HepG2 (cell line): ENCODE measurements around the gene CTDSPL2. TPM values are rescaled to one million over a fixed set of nuclear protein-coding genes. Genes with fewer than 3 reads are reported as not detected.

Source experiments
- ARNT2 ChIP-seq: sonication (generic); formaldehyde crosslinking; IDR thresholded peaks from 2 replicates; pipeline ENCODE4 v1.8.0; 2022; ENCODE audit warnings: mild to moderate bottlenecking, low read depth, missing genetic modification reagents, moderate library complexity
- HIVEP1 ChIP-seq: sonication (generic); formaldehyde crosslinking; IDR thresholded peaks from 2 replicates; pipeline ENCODE4 v1.4.0; 2020; ENCODE audit warnings: mild to moderate bottlenecking, missing genetic modification reagents
- HOXA3 ChIP-seq: sonication (generic); formaldehyde crosslinking; IDR thresholded peaks from 2 replicates; pipeline ENCODE4 v1.5.0; 2020; ENCODE audit warnings: missing genetic modification reagents
- KAT8 ChIP-seq: IDR thresholded peaks from 2 replicates; pipeline ENCODE4 v1.6.1; 2016; ENCODE audit warnings: missing genetic modification reagents, missing compliant biosample characterization
- LCORL ChIP-seq, 2 experiments: fragments of 450-650 bp in 1 of 2; sonication (generic) in 1 of 2; formaldehyde crosslinking in 1 of 2; IDR thresholded peaks; 2 replicates each; pipeline versions ENCODE4 v1.5.0 to v1.6.1; 2017 to 2020; ENCODE audit warnings: antibody characterized with exemption in 1 of 2, missing genetic modification reagents in 1 of 2
- THAP11 ChIP-seq: IDR thresholded peaks from 2 replicates; pipeline ENCODE4 v1.6.1; 2016; ENCODE audit warnings: missing biosample characterization, missing genetic modification reagents
- ZNF160 ChIP-seq: sonication (generic); formaldehyde crosslinking; IDR thresholded peaks from 2 replicates; pipeline ENCODE4 v1.8.0; 2022; ENCODE audit warnings: mild to moderate bottlenecking, inconsistent platforms, missing genetic modification reagents
- ZNF709 ChIP-seq: sonication (generic); formaldehyde crosslinking; IDR thresholded peaks from 2 replicates; pipeline ENCODE4 v1.5.0; 2020; ENCODE audit warnings: mild to moderate bottlenecking, missing genetic modification reagents
- ZNF780A ChIP-seq: sonication (generic); formaldehyde crosslinking; IDR thresholded peaks from 2 replicates; pipeline ENCODE4 v1.8.0; 2022; ENCODE audit warnings: mild to moderate bottlenecking, missing genetic modification reagents, moderate library complexity
- ZSCAN9 ChIP-seq: IDR thresholded peaks from 2 replicates; pipeline ENCODE4 v1.6.1; 2016; ENCODE audit warnings: borderline replicate concordance
- polyA plus RNA-seq, 8 experiments: library from polyadenylated mRNA; depleted of rRNA in 3 of 8; stranded (reverse) in 7 of 8; unstranded in 1 of 8; fragments of >200 nt; fragmentation: Illumina TruSeq in 4 of 8; extraction: Trizol in 4 of 8; gene quantifications; 2 replicates each; pipeline versions ENCODE4 v1.2.1 to v1.2.3, GENCODE V29; 2011 to 2016; ENCODE audit warnings: low read depth in 4 of 8, missing spikeins in 1 of 8, mixed read lengths in 1 of 8; ENCODE audit not compliant: insufficient read depth in 1 of 8
- total RNA-seq, 5 experiments: library from RNA; depleted of rRNA; stranded (reverse); fragments of >200 nt; fragmentation: Illumina TruSeq; extraction: Trizol; gene quantifications; 2 replicates each; pipeline ENCODE4 v1.2.3, GENCODE V29; 2016; ENCODE audit warnings: low read depth in 1 of 5
- TF ChIP-seq, protein P1 (sequence below): sonication (generic); formaldehyde crosslinking; IDR thresholded peaks from 2 replicates; pipeline ENCODE4 v1.5.0; 2020; ENCODE audit warnings: missing genetic modification reagents
- TF ChIP-seq, protein P2 (sequence below): sonication (generic); formaldehyde crosslinking; IDR thresholded peaks from 2 replicates; pipeline ENCODE4 v1.8.0; 2022; ENCODE audit warnings: missing genetic modification reagents, mild to moderate bottlenecking, inconsistent platforms, borderline replicate concordance
- TF ChIP-seq, protein P3 (sequence below): sonication (generic); formaldehyde crosslinking; IDR thresholded peaks from 2 replicates; pipeline ENCODE4 v1.5.0; 2020; ENCODE audit warnings: missing genetic modification reagents
- TF ChIP-seq, protein P4 (sequence below): sonication (generic); formaldehyde crosslinking; IDR thresholded peaks from 2 replicates; pipeline ENCODE4 v1.4.0; 2020; ENCODE audit warnings: missing genetic modification reagents, borderline replicate concordance
- TF ChIP-seq, protein P5 (sequence below): sonication (generic); formaldehyde crosslinking; IDR thresholded peaks from 2 replicates; pipeline ENCODE4 v1.5.0; 2020; ENCODE audit warnings: missing genetic modification reagents
- TF ChIP-seq, protein P6 (sequence below): sonication (generic); formaldehyde crosslinking; IDR thresholded peaks from 2 replicates; pipeline ENCODE4 v1.4.0; 2020; ENCODE audit warnings: mild to moderate bottlenecking, missing genetic modification reagents, borderline replicate concordance

The CTDSPL2 gene
- total and polyA plus RNA-seq, 2 of the 13 experiments (the other 11 are each of a cell fraction or from before 2014, with no cell fraction given): 37.4 to 56.2 TPM

DNA sequence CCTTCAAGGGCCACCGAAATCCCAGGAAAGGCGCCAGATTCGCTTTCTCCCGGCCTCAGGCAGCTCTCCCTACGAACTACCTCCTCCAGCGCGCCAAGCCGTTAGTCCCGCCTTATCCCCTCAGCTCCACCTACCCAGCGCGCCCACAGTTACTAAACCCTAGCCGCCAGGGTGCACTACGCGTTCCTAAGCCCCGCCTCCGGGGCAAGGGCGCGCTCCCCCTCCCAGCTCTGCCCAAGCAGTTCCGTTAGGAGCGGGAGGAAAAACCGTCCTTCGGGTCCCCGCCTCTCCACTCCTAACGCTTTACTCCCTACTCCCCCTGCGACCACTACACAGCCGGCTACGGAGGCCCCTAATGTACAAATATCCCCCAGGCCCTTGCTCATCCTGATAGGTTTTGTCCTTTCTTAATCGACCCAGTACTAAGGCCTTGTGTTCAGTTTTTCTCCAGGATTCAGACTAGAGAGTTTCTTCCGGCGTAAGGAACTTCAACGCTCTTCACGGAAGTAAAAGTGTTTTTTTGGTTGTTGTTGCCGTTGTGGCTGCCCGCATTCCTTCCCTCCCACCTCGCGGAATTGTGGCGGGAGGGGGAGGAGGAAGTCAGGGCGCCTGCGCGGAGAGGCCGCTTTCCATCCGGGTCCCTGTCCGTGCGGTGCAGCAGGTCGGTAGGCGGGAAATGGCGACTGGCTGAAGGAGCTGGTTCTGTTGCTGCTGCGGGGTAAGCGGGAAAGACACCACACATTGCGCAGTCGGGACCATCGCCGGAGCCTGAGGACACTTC is at the start of gene CTDSPL2 (continued):
- TF ChIP-seq, protein P1, sequence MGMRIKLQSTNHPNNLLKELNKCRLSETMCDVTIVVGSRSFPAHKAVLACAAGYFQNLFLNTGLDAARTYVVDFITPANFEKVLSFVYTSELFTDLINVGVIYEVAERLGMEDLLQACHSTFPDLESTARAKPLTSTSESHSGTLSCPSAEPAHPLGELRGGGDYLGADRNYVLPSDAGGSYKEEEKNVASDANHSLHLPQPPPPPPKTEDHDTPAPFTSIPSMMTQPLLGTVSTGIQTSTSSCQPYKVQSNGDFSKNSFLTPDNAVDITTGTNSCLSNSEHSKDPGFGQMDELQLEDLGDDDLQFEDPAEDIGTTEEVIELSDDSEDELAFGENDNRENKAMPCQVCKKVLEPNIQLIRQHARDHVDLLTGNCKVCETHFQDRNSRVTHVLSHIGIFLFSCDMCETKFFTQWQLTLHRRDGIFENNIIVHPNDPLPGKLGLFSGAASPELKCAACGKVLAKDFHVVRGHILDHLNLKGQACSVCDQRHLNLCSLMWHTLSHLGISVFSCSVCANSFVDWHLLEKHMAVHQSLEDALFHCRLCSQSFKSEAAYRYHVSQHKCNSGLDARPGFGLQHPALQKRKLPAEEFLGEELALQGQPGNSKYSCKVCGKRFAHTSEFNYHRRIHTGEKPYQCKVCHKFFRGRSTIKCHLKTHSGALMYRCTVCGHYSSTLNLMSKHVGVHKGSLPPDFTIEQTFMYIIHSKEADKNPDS (CRISPR knock-in tag): no peak
- TF ChIP-seq ZNF780A (CRISPR knock-in tag): peak; percentile 71; the same call in 1 of the 2 replicates
- TF ChIP-seq ARNT2 (CRISPR knock-in tag): peak; percentile 60
- TF ChIP-seq LCORL (IDR thresholded peaks at IDR 0.05): no peak
- peak; percentile 8; the same call in 1 of the 2 replicates for TF ChIP-seq LCORL (CRISPR knock-in tag; IDR thresholded peaks at IDR 0.05)
- TF ChIP-seq, protein P2, sequence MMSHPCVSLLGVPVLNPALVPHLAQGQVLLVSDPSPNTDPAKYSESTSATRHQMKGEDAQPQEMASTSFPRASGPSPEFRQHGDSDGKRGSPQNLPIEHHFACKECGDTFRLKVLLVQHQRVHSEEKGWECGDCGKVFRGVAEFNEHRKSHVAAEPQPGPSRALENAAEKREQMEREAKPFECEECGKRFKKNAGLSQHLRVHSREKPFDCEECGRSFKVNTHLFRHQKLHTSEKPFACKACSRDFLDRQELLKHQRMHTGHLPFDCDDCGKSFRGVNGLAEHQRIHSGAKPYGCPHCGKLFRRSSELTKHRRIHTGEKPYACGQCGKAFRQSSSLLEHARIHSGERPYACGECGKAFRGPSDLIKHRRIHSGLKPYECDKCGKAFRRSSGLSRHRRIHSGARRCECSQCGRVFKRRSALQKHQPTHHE (CRISPR knock-in tag): 0 out of 2 replicates have a peak, but pooled peaks have one; percentile 31
- TF ChIP-seq ZNF709 (CRISPR knock-in tag): peak; percentile 75; the same call in 1 of the 2 replicates
- TF ChIP-seq ZNF160 (CRISPR knock-in tag): 0 out of 2 replicates have a peak, but pooled peaks have one; percentile 50
- TF ChIP-seq ZSCAN9: 0 out of 2 replicates have a peak, but pooled peaks have one; percentile 30
- peak; percentile 64 for TF ChIP-seq HOXA3 (CRISPR knock-in tag)
- TF ChIP-seq, protein P3, sequence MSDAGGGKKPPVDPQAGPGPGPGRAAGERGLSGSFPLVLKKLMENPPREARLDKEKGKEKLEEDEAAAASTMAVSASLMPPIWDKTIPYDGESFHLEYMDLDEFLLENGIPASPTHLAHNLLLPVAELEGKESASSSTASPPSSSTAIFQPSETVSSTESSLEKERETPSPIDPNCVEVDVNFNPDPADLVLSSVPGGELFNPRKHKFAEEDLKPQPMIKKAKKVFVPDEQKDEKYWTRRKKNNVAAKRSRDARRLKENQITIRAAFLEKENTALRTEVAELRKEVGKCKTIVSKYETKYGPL: no peak
- 0 out of 2 replicates have a peak, but pooled peaks have one; percentile 22 for TF ChIP-seq HIVEP1 (CRISPR knock-in tag)
- TF ChIP-seq, protein P4, sequence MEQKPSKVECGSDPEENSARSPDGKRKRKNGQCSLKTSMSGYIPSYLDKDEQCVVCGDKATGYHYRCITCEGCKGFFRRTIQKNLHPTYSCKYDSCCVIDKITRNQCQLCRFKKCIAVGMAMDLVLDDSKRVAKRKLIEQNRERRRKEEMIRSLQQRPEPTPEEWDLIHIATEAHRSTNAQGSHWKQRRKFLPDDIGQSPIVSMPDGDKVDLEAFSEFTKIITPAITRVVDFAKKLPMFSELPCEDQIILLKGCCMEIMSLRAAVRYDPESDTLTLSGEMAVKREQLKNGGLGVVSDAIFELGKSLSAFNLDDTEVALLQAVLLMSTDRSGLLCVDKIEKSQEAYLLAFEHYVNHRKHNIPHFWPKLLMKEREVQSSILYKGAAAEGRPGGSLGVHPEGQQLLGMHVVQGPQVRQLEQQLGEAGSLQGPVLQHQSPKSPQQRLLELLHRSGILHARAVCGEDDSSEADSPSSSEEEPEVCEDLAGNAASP (CRISPR knock-in tag): peak; percentile 34; the same call in 1 of the 2 replicates
- TF ChIP-seq, protein P5, sequence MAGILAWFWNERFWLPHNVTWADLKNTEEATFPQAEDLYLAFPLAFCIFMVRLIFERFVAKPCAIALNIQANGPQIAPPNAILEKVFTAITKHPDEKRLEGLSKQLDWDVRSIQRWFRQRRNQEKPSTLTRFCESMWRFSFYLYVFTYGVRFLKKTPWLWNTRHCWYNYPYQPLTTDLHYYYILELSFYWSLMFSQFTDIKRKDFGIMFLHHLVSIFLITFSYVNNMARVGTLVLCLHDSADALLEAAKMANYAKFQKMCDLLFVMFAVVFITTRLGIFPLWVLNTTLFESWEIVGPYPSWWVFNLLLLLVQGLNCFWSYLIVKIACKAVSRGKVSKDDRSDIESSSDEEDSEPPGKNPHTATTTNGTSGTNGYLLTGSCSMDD: peak; percentile 6; the same call in 1 of the 2 replicates
- peak; percentile 89 for TF ChIP-seq KAT8
- TF ChIP-seq, protein P6, sequence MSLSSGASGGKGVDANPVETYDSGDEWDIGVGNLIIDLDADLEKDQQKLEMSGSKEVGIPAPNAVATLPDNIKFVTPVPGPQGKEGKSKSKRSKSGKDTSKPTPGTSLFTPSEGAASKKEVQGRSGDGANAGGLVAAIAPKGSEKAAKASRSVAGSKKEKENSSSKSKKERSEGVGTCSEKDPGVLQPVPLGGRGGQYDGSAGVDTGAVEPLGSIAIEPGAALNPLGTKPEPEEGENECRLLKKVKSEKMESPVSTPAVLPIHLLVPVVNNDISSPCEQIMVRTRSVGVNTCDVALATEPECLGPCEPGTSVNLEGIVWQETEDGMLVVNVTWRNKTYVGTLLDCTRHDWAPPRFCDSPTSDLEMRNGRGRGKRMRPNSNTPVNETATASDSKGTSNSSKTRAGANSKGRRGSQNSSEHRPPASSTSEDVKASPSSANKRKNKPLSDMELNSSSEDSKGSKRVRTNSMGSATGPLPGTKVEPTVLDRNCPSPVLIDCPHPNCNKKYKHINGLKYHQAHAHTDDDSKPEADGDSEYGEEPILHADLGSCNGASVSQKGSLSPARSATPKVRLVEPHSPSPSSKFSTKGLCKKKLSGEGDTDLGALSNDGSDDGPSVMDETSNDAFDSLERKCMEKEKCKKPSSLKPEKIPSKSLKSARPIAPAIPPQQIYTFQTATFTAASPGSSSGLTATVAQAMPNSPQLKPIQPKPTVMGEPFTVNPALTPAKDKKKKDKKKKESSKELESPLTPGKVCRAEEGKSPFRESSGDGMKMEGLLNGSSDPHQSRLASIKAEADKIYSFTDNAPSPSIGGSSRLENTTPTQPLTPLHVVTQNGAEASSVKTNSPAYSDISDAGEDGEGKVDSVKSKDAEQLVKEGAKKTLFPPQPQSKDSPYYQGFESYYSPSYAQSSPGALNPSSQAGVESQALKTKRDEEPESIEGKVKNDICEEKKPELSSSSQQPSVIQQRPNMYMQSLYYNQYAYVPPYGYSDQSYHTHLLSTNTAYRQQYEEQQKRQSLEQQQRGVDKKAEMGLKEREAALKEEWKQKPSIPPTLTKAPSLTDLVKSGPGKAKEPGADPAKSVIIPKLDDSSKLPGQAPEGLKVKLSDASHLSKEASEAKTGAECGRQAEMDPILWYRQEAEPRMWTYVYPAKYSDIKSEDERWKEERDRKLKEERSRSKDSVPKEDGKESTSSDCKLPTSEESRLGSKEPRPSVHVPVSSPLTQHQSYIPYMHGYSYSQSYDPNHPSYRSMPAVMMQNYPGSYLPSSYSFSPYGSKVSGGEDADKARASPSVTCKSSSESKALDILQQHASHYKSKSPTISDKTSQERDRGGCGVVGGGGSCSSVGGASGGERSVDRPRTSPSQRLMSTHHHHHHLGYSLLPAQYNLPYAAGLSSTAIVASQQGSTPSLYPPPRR: no peak
- TF ChIP-seq THAP11 (CRISPR knock-in tag): peak; percentile 85
